ENCODE measurements around the gene CIB4. TPM values are rescaled to one million over a fixed set of nuclear protein-coding genes. Genes with fewer than 3 reads are reported as not detected.

The CIB4 gene
- total RNA-seq, 4 donors from 2014 or later: not detected

GRCh38 chr2:26685341-26685740 is 44.2 kb upstream of the CIB4 start:
- 83% methylated on average over 5 of the region's 5 CpGs; no CpG with 5 or more reads in 1 of the 2 donors for WGBS, 2 donors (ENCODE audit: low coverage in 1 of 2)
- H3K4me1 ChIP-seq: peaks cover 0 to 9% (median 5%) of the 10 kb centered on the region in 4 donors
- intact Hi-C loops (cut with DNase I; ENCODE audit: low total_unique reads): no loop called here

DNA sequence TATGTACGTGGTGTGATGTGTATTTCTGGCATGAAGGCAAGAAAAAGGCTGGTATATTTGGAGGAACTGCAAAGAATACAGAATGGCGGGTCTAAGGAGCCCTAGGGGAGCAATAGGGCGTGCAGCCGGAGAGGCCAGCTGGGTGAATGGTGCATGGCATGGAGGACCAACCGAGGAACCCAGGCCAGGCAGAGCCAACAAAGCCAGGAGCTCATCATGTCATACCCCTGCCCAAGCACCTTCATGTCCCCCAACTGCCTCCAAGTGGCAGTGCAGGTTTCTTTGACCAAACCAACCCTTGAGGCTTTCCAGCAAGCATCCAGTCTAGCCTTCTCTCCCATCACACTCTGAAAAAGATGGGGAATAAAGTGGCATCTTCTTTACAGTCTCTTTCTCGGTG is 42.4 kb upstream of the CIB4 start:
- in situ Hi-C loops (cut with MboI; ENCODE audit: low pct_ligation_motif_present in 1 of 4, low pct_unique_long_range_greater_than_20kb in 1 of 4, low sequenced_read_pairs in 3 of 4): no loop called here
- DNase-seq: no peak

More at GRCh38 chr2:26685341-26685740, 44.2 kb upstream of the CIB4 start:
- H3K27ac ChIP-seq: peak overlapping the region in 1 of 4 donors; percentile 65
- in situ Hi-C loops (cut with MboI; ENCODE audit: low pct_ligation_motif_present in 1 of 4, low pct_unique_long_range_greater_than_20kb in 1 of 4, low sequenced_read_pairs in 3 of 4): no loop called here
- H3K4me3 ChIP-seq: no peak overlapping the region
- TF ChIP-seq CTCF (IDR thresholded peaks at IDR 0.05) (no peak), POLR2AphosphoS5 (IDR thresholded peaks at IDR 0.05) (no peak), POLR2A (IDR thresholded peaks at IDR 0.05) (no peak), EP300 (IDR thresholded peaks at IDR 0.05; ENCODE audit: low read depth) (no peak)
- no peaks in the 10 kb centered on the region for H3K9me3 ChIP-seq
- peaks cover 7% of the 10 kb centered on the region for H3K27me3 ChIP-seq
- no peak for DNase-seq
- no peaks in the 10 kb centered on the region for H3K36me3 ChIP-seq

DNA sequence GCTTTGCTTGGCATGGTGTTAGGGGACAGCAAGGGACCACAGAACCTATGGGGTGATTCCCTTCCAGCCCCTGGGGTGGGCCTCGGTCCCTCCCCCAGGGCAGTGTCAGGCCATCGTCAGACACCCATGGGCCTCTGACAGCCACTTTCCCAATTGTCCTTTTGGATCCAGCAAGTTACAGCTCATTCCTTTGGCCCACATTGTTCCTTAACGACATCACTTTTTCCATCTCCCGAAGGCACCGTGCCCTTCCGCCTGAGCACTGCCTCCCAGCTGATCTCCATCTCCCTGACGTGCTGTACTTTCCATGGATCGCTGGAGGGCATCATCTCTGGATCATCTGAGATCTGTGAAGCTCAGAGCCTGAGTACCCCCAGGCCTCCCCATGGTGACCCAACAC is 41.0 kb upstream of the CIB4 start:
- no peak for TF ChIP-seq POLR2AphosphoS5 (IDR thresholded peaks at IDR 0.05)
- 84% methylated on average over 8 of the region's 8 CpGs; no CpG with 5 or more reads in 1 of the 2 donors for WGBS, 2 donors (ENCODE audit: low coverage in 1 of 2)
- no peak overlapping the region for H3K4me3 ChIP-seq
- H3K27me3 ChIP-seq: peaks cover 4% of the 10 kb centered on the region
- intact Hi-C loops (cut with DNase I; ENCODE audit: low total_unique reads): no loop called here
- peaks cover 0 to 9% (median 5%) of the 10 kb centered on the region in 4 donors for H3K4me1 ChIP-seq
- no peaks in the 10 kb centered on the region for H3K36me3 ChIP-seq
- in situ Hi-C loops (cut with MboI; ENCODE audit: low pct_ligation_motif_present in 1 of 4, low pct_unique_long_range_greater_than_20kb in 1 of 4, low sequenced_read_pairs in 3 of 4): no loop called here
- DNase-seq: no peak
- no peak overlapping the region for H3K27ac ChIP-seq
- no peaks in the 10 kb centered on the region for H3K9me3 ChIP-seq

More for the DNA sequence above, 42.4 kb upstream of the CIB4 start:
- no peak overlapping the region for H3K27ac ChIP-seq
- H3K4me1 ChIP-seq: peaks cover 0 to 9% (median 5%) of the 10 kb centered on the region in 4 donors
- peaks cover 4% of the 10 kb centered on the region for H3K27me3 ChIP-seq
- H3K4me3 ChIP-seq: no peak overlapping the region
- no peak for TF ChIP-seq EP300 (IDR thresholded peaks at IDR 0.05; ENCODE audit: low read depth)
- TF ChIP-seq POLR2A (IDR thresholded peaks at IDR 0.05): no peak
- no peaks in the 10 kb centered on the region for H3K36me3 ChIP-seq
- intact Hi-C loops (cut with DNase I; ENCODE audit: low total_unique reads): no loop called here
- WGBS, 2 donors (ENCODE audit: low coverage in 1 of 2): 84 to 87% methylated on average over 5 to 6 of the region's 6 CpGs
- no peaks in the 10 kb centered on the region for H3K9me3 ChIP-seq

GRCh38 chr2:26681656-26682055 is 40.5 kb upstream of the CIB4 start:
- 79% methylated on average over 3 of the region's 3 CpGs; no CpG with 5 or more reads in 1 of the 2 donors for WGBS, 2 donors (ENCODE audit: low coverage in 1 of 2)

GRCh38 chr2:26679867-26680266 is 38.7 kb upstream of the CIB4 start:
- H3K4me3 ChIP-seq: no peak overlapping the region
- no peaks in the 10 kb centered on the region for H3K27me3 ChIP-seq
- in situ Hi-C loops (cut with MboI; ENCODE audit: low pct_ligation_motif_present in 1 of 4, low pct_unique_long_range_greater_than_20kb in 1 of 4, low sequenced_read_pairs in 3 of 4) (no loop called here), intact Hi-C loops (cut with DNase I; ENCODE audit: low total_unique reads) (no loop called here)
- H3K9me3 ChIP-seq: no peaks in the 10 kb centered on the region
- H3K36me3 ChIP-seq: no peaks in the 10 kb centered on the region
- no peak for DNase-seq
- no peak for TF ChIP-seq POLR2A (IDR thresholded peaks at IDR 0.05)
- 67 to 83% methylated on average over 2 to 4 of the region's 4 CpGs for WGBS, 2 donors (ENCODE audit: low coverage in 1 of 2)
- no peak overlapping the region for H3K27ac ChIP-seq
- no peaks in the 10 kb centered on the region for H3K4me1 ChIP-seq

More at GRCh38 chr2:26681656-26682055, 40.5 kb upstream of the CIB4 start:
- peaks cover 0 to 6% (median 5%) of the 10 kb centered on the region in 4 donors for H3K4me1 ChIP-seq
- H3K27ac ChIP-seq: no peak overlapping the region
- no peak overlapping the region for H3K4me3 ChIP-seq
- in situ Hi-C loops (cut with MboI; ENCODE audit: low pct_ligation_motif_present in 1 of 4, low pct_unique_long_range_greater_than_20kb in 1 of 4, low sequenced_read_pairs in 3 of 4) (no loop called here), intact Hi-C loops (cut with DNase I; ENCODE audit: low total_unique reads) (no loop called here)
- TF ChIP-seq POLR2AphosphoS5 (IDR thresholded peaks at IDR 0.05): no peak
- TF ChIP-seq EP300 (IDR thresholded peaks at IDR 0.05; ENCODE audit: low read depth): no peak
- no peak for TF ChIP-seq CTCF (IDR thresholded peaks at IDR 0.05)
- TF ChIP-seq POLR2A (IDR thresholded peaks at IDR 0.05): no peak
- no peaks in the 10 kb centered on the region for H3K9me3 ChIP-seq
- no peak for DNase-seq
- H3K36me3 ChIP-seq: no peaks in the 10 kb centered on the region
- H3K27me3 ChIP-seq: peaks cover 4% of the 10 kb centered on the region

- intact Hi-C loops (cut with DNase I; ENCODE audit: low total_unique reads): no loop called here
- H3K4me3 ChIP-seq: no peak overlapping the region
- H3K27me3 ChIP-seq: no peaks in the 10 kb centered on the region
- no peaks in the 10 kb centered on the region for H3K4me1 ChIP-seq
- no peak overlapping the region for H3K27ac ChIP-seq
- in situ Hi-C loops (cut with MboI; ENCODE audit: low pct_ligation_motif_present in 1 of 4, low pct_unique_long_range_greater_than_20kb in 1 of 4, low sequenced_read_pairs in 3 of 4): no loop called here
- no peaks in the 10 kb centered on the region for H3K36me3 ChIP-seq
- DNase-seq: no peak
- no peaks in the 10 kb centered on the region for H3K9me3 ChIP-seq
- TF ChIP-seq POLR2A (IDR thresholded peaks at IDR 0.05) (no peak), CTCF (IDR thresholded peaks at IDR 0.05) (no peak), EP300 (IDR thresholded peaks at IDR 0.05; ENCODE audit: low read depth) (no peak), POLR2AphosphoS5 (IDR thresholded peaks at IDR 0.05) (no peak)
- 76 to 88% methylated on average over 4 of the region's 4 CpGs for WGBS, 2 donors (ENCODE audit: low coverage in 1 of 2)
Observed at GRCh38 chr2:26678035-26678434, 36.9 kb upstream of the CIB4 start.

All from transverse colon (tissue), 4 donors.